Fibroblast of lung (primary cell): ENCODE results near the gene ROR2.

ENCODE experiments used
- CTCF ChIP-seq, 2 donors: IDR thresholded peaks in 1 of 2; conservative IDR thresholded peaks in 1 of 2; 1 replicate in 1 of 2; 2 replicates in 1 of 2; pipeline ENCODE4 v1.5.1; 2011 to 2012; ENCODE audit warnings: low read length in 2 of 2, control low read depth in 1 of 2, inconsistent platforms in 1 of 2, low read depth in 1 of 2, mild to moderate bottlenecking in 1 of 2
- EZH2 ChIP-seq: IDR thresholded peaks from 2 replicates; pipeline ENCODE4 v1.5.1; 2012; ENCODE audit warnings: low read length, control low read depth, mild to moderate bottlenecking; ENCODE audit errors: missing control alignments

GRCh38 chr9:91848146-91848545 lies 101.9 kb downstream of the ROR2 start:
- TF ChIP-seq CTCF (conservative IDR thresholded peaks at IDR 0.05 in 1 of 2, IDR thresholded peaks at IDR 0.05 in 1 of 2; ENCODE audit: low read depth in 1 of 2, low read length in 2 of 2) (no peak), EZH2 (no peak)
